Germinal center (tissue), 1 donor: ENCODE results near the gene C15orf62.

Experiments used
- DNase-seq: peaks from one replicate; pipeline ENCODE4 v3.0.0; 2012; ENCODE audit warnings: mixed read lengths, low spot score

C15orf62 gene

DNA sequence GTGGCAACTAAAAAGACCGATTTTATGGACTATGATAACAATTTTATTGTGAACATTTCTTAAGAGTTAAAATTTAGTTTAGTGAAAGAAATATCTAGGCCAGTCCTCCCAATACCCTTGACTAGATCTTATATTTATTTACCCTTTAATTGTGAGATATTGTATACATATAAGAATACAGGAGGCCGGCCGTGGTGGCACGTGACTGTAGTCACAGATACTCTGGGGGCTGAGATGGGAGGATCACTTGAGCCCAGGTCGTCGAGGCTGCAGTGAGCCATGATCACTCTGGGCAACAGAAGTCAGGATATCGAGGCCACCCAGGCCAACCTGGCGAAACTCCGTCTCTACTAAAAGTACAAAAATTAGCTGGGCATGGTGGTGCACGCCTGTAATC is 14.0 kb upstream of the C15orf62 start:
- no peak for DNase-seq

DNA sequence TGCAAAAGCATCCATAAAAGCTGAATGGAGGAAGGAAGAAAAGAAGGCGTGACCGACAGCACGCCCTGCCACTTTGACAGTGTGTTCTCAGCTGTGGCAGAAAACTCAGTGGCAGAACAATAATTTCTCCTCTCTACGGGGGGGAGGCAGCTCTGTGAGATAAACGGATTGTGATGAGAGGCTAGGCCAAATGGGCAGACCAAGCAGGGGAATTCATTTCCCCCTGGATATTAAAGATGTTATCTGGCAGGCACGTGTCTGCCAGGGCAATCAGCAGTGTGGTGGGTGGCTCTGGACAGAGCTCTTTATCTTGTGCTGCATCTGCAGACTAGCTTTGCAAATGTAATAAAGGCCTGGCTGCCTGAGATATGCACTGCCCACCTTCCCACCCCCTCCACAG is 12.8 kb upstream of the C15orf62 start:
- no peak for DNase-seq

DNA sequence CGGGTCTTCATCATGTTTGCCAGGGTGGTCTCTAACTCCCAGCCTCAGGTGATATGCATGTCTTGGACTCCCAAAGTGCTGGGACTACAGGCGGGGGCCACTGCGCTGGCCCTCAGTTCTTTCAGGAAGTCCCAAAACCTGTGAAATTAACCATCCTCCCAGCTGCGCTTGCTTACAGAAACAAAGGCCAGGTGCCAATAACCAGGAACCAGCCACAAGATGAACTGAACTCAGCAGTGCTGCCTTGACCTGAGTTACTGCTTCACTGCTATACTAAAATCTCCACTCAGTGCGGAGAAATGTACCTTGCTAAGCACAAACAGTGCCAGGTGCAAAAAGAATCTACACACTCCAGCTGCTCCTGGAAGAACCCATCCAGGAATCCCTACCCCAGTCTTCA is 9.8 kb upstream of the C15orf62 start:
- DNase-seq = no peak

GRCh38 chr15:40762919-40763800 is 6.6 kb upstream of the C15orf62 start:
- DNase-seq = peak; percentile 72

- DNase-seq = peak; percentile 79
These were observed 5.8 kb upstream of the C15orf62 start, which contains the start of gene GCHFR for GRCh38 chr15:40763801-40764628. Gene GCHFR, plus strand, starts transcription at chr15:40764068. Its CDS starts 113 bp downstream, at chr15:40764181.

GRCh38 chr15:40764629-40765103 is 5.1 kb upstream of the C15orf62 start:
- no peak for DNase-seq

GRCh38 chr15:40766194-40766815 is 3.5 kb upstream of the C15orf62 start:
- DNase-seq = no peak

- no peak for DNase-seq
These were observed 2.6 kb upstream of the C15orf62 start for GRCh38 chr15:40766906-40767837.

GRCh38 chr15:40767838-40768500 is 1.8 kb upstream of the C15orf62 start:
- no peak for DNase-seq

DNA sequence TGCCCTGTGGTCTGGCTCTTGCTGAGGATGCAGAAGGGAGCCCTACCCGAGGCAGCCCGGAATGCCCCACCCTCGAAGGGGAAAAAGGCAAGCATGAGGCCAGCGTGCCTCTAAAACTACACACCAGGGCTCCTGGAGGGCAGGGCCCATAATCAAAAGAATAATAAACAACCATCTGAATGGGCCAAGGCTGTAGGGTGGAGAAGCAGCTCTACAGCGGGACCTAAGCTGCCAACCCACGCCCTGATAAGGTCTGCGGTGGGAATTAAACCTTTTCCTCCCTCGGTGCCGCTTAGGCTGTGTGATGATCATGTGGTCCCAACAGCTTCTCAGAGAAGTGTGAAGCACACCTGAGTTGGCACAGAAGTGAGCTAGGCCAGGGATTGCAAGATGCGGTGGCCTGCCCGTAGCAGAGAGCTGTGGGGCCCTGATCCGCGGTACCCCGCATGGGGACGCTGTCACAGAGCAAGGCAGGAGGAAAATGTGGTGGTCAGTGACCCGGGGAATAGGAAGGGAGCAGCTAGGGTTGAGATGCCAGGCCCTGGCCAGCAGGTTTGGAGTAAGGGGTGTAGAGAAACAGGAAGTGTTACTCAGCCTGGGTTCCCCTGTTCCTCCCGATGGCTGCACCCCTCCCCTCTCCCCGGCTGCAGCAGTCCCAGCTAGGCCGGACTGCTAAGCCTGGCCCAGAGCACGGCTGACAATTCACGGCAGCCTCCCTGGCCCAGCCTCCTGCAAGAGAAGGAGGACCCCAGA is 1.1 kb upstream of the C15orf62 start:
- peak; percentile 71 for DNase-seq

GRCh38 chr15:40770147-40770721 is 454 bp downstream of the C15orf62 start:
- DNase-seq = peak; percentile 60

- no peak for DNase-seq
These were observed 1.5 kb downstream of the C15orf62 start for GRCh38 chr15:40771242-40771641.

- no peak for DNase-seq
These were observed 2.2 kb downstream of the C15orf62 start for GRCh38 chr15:40772014-40772413.

DNA sequence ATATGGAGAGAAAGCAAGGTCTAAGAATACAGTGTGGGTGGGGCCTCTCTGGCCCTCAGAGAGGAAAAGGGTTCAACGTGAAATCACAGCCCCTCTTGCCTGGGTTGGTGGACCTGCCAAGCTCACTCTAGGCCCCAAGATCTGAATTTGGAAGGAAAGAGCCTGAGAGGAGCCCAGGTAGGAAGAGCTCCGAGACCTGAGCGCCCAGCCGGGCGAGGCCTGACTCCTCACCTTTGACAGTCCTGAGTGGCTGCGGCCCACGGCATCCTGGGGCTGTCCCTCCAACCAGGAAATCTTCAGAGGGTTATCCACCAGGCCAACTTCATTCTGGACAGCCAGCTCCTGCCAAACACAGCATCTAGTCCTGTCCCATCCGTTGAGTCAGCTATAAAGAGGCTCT is 3.7 kb downstream of the C15orf62 start:
- DNase-seq = no peak

- no peak for DNase-seq
These were observed 4.1 kb downstream of the C15orf62 start for GRCh38 chr15:40773902-40774301.

DNA sequence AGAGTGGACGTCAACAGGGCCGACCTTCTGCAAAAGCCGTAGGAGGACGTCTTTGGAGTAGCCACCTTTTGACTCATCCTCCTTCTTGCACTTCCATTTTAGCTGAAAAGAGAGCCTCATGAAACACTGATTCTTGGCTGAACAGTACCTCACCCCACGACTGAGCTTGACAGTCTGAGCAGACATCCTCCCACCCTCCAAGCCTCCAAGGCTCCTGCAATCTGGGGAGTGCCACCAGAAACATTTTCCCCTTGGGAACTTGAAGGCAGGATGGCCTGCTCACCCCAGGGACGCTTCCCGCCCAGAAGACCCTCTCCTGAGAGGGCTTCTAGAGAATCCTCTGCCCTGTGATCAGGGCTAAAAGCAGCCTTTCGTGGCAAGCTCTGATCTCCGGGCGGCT is 5.2 kb downstream of the C15orf62 start:
- DNase-seq = no peak

DNA sequence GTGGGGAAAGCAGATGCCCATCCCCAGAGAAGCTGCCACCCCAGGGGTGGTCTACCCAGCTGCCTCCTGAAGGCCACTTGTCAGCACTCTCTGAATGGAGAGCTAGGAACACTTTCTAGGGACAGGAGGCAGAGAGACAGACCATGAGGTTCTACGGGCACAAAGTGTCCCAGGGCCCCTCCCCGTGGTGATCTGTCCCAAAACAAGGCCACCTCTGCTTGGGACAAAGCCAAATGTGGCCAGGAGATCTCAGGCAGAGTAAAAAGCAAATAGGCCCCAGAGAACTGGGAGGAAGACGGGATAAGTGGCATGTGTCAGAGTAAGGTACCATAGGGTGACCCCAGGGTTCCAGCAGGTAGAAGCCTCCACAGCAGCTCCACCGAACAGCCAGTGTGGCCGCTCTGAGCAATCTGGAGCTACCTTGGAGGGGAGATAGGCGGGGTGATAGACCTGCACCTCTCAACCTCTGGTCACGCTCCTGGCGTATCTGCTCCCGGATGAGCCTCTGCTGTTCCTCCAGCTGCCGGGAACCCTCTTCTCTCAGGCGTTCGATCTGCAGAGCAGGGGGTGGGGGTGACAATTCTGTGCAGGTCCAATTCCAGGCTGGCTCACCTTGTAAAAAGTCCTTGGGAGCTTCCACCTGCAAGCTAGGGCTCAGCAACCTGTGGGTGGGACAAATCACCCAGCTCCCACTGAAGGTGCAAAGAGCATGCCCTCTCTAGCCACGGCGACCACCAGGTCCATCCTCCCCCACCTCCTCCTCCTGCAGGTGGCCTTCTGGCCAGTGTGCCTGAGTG is 6.2 kb downstream of the C15orf62 start:
- no peak for DNase-seq

- no peak for DNase-seq
These were observed 6.9 kb downstream of the C15orf62 start for GRCh38 chr15:40776537-40777141.
